GM21528 (cell line): ENCODE measurements around the gene PLS1.

Source experiments
- ATAC-seq: cut with Tn5 transposase; IDR thresholded peaks from one replicate; pipeline ENCODE4 v1.9.1; 2021; ENCODE audit warnings: mild to moderate bottlenecking, moderate library complexity; ENCODE audit not compliant: unreplicated experiment, low FRiP score

PLS1 gene

GRCh38 chr3:142636050-142636449, 39.9 kb downstream of the PLS1 start:
- no peak for ATAC-seq

GRCh38 chr3:142636664-142637063, 40.5 kb downstream of the PLS1 start:
- no peak for ATAC-seq

- ATAC-seq = no peak
Observed at GRCh38 chr3:142638291-142638690, 42.1 kb downstream of the PLS1 start.

GRCh38 chr3:142641504-142641903, 45.3 kb downstream of the PLS1 start:
- ATAC-seq = no peak

GRCh38 chr3:142642956-142643355, 46.8 kb downstream of the PLS1 start:
- ATAC-seq = no peak

GRCh38 chr3:142644502-142644901, 48.3 kb downstream of the PLS1 start:
- no peak for ATAC-seq

- no peak for ATAC-seq
Observed at GRCh38 chr3:142645236-142645793, 49.1 kb downstream of the PLS1 start.

- no peak for ATAC-seq
Observed at GRCh38 chr3:142646020-142646785, 50.0 kb downstream of the PLS1 start.

GRCh38 chr3:142647856-142648255, 51.7 kb downstream of the PLS1 start:
- no peak for ATAC-seq

- ATAC-seq = no peak
Observed at GRCh38 chr3:142648950-142649349, 52.8 kb downstream of the PLS1 start.

- no peak for ATAC-seq
Observed at GRCh38 chr3:142650001-142650693, 54.0 kb downstream of the PLS1 start.

- ATAC-seq = no peak
Observed at GRCh38 chr3:142651711-142652110, 55.5 kb downstream of the PLS1 start.

- ATAC-seq = no peak
Observed at GRCh38 chr3:142652826-142653292, 56.7 kb downstream of the PLS1 start.

GRCh38 chr3:142656575-142656974, 60.4 kb downstream of the PLS1 start:
- no peak for ATAC-seq

GRCh38 chr3:142657033-142657432, 60.8 kb downstream of the PLS1 start:
- no peak for ATAC-seq

- ATAC-seq = no peak
Observed at GRCh38 chr3:142660383-142660782, 64.2 kb downstream of the PLS1 start.

- ATAC-seq = no peak
Observed at GRCh38 chr3:142660893-142661292, 64.7 kb downstream of the PLS1 start.

GRCh38 chr3:142663865-142664264, 67.7 kb downstream of the PLS1 start:
- ATAC-seq = no peak

GRCh38 chr3:142664311-142664710, 68.1 kb downstream of the PLS1 start:
- ATAC-seq = no peak

- no peak for ATAC-seq
Observed at GRCh38 chr3:142664819-142665218, 68.6 kb downstream of the PLS1 start.

- ATAC-seq = no peak
Observed at GRCh38 chr3:142670120-142670519, 73.9 kb downstream of the PLS1 start.

GRCh38 chr3:142676151-142676550, 80.0 kb downstream of the PLS1 start:
- ATAC-seq = no peak
